GM19099 (cell line): ENCODE data around the gene ACTR8.

Experiments
- POLR2A ChIP-seq: IDR thresholded peaks from 3 replicates; pipeline ENCODE4 v1.6.1; 2011; ENCODE audit warnings: low read depth; ENCODE audit not compliant: insufficient read length; ENCODE audit errors: extremely low read depth

The ACTR8 gene

DNA sequence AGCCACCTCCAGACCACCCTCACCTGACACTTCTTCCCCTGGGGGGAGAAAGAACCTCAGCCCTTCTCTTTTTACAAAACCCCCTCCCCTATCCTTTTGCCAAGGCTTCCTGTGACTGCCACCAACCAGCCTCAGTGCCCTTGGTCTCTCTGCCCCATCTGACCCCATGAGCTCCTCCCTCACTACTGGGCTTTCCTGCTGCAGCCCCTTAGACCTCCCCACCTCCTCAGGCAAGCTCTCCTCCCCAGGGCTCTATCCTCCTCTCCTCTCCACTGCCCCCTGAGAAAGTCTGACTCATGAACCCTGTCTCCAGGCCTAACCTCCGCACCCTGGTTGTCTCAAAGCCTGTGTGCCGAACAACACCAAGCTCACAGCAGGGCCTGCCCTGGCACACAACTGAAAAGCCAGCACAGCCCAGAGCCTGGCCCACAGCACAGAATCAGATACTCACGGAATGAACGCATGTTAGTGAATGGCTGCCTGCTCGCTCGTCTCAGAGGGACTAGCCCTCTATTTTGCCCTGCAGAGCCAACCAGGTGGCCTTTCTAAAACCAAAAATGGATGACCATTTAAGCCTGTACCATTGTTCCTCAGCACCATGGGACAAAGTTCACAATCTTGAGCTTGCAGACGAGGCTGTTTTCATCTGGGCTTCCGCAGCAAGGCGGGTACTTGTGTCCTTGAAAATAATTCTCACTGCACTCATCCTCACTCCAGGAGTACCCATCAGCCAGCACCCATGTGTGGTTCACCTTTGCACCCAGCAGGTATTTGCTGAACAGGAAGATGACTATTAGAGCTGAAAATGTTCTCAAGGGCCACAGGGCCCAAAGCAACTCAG, 37.5 kb downstream of the ACTR8 start:
- TF ChIP-seq POLR2A: peak; percentile 13

DNA sequence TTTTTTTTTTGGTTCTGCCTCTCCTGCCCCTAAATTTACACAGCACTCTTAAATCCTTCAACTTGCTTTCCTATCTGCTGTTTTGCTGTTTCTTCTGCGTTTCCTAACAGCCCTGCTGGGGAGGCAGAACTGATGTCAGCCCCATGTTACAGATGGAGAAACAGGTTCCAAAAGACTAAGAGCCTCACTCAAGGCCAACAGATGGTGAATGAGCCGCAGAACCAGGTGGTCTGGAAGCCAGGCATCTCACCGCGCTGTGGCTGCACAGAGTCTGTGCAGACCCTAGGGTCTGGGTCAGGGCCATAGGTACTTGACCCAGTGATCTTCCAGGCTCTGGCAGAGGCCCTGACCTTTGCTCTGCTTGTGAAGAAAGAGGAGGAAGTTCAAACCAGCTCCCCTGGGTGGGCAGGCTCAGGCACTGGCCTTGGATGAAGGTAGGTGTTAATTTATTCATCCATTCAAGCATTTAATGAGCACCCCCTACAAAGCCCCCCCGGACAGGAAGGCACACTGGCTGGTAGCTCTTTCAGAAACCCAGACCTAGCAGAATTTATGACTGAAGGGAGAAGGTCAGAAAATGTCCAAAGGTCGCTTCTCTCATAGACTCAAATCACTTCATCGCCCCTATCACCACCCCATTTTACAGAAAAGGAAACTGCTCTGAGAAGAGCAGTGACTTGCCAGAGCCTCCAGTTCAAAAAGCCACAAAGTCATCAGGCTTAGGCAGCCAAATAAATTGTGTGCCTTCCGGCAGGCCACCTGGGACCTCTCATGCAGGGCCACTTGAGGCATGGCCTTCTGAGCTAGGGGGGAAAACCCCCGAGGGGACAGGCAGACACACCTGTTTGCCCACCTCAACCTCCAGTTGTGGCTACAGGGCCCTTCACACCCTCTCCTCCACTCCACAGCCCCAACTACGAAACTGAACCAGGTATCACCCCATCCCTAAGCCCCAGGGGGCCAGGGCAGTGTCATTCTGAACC, 38.5 kb downstream of the ACTR8 start:
- peak; percentile 19 for TF ChIP-seq POLR2A

DNA sequence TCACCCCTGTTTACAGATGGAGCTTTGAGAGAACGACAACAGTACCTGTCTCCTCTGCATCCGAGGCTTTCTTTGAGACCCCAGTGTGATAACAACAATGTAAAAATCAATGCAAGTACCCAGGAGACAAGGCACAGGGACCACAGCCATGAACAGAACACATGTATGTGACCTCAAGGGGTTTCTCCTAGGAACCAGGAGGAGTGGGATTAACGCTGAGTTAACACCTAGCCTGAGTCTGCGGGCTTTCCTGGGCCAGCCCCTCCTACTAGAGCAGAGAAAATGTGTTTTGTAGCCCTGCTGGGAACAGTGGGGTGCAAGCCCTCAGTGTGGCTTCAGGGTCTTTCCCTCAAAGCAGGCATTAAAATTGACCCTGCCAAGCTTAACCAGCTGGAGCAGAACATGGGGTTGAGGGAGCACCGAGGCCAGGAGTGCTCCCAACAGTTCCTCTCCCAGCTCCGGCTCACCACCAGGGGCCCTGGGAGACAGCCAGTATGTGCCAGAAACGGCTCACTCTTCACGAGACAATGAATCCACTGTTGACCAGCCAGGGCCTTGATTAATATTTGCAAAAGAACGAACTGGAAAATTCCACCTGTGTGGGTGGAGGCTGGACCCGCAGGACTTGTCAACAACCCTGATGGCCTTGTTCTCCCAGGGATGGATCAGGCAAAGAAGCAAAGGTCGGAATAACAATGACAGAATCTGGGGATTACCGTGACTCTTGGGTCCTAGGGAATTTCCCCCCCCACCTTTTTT, 39.3 kb downstream of the ACTR8 start:
- TF ChIP-seq POLR2A: no peak

DNA sequence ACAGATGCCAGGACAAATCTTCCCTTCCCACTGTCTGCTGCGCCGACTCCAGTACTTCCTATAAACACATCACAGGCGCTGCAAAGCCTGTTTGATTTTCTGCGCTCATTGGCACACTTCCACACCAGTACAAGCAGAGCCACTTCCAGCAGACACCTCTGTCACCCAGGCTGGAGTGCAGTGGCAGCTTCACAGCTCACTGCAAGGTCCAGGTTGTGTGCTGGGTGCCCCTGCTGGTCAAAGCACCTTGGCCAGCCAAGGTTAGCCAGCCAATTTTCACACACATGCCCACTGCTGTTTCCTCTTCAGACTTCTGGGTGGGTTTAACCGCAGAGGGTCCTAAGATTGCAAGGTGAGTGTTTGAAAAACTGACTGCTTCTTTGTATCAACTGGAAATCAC, 40.7 kb downstream of the ACTR8 start:
- TF ChIP-seq POLR2A: no peak

DNA sequence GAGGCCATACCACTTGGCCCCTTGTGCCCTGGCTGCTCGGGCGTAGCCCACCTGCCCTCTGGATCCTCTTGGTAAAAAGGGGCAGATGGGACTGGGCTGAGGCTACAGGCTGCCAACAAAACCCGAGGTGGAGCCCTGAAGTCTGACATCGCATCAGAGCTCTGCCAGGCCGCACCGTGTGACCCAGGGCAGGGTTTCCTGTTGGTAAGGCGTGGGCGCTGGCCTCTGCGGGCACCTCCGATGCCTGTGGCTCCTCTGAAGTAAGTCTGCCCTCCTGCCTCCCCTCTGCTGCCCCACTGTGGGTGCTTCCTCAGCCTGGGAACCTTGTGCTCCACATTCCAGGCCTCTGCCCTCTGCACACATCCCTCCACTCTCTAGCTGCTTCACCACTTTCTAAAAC, 44.6 kb downstream of the ACTR8 start:
- no peak for TF ChIP-seq POLR2A

DNA sequence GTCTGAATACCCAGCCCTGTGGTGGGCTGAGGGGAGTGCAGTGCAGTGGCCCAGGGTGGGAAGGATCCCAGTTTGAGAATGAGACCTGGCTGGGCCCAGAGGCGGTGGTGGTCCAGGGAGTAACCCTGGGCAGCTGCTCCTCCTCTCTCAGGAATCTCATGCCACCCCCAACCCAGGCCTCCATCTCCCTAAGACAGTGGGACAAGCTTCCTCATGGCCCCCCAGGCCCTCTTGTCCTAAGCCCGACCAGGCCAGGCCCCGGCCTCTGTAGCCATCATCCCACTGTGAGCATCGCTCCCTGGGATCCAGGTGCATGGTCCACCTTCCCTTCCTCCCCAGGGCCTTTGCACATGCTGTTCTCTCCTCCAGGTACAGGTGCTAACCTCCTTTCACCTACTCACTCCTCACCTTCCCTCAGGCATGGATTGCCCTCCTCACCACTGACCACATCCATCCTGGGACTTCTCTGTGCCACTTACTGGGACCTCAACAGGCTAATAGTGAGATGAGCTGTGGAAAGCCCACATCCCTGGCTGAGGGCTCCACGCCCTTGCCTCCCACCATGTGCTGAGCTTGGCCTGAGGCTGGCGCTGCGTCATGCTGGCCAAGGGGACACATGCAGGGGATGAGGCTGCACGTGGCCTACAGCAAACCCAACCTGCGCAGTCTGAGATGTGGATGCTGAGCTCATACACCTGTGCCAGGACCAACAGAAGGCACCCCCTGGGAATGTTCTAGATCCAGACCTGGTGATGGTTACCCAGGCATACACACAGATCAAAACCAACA, 45.7 kb downstream of the ACTR8 start:
- no peak for TF ChIP-seq POLR2A

DNA sequence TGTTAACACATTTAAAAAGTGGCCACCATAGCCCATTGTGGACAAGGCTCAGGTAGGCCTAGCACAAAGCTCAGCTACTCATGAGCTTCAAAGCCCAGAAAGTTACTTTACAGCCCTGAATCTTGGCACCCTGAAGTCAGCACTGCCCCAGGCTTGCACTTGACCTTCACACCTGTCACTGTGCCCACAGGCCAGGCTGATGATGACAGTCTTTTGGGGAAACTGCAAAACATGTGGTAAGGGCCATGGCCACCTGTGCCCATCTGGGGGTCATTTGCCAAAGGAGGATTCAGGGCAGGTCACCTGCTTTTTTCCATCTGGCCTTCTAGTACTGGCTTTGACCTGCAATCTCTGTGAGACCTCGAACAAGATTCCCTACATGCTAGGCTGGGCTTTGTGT, 46.7 kb downstream of the ACTR8 start:
- TF ChIP-seq POLR2A: no peak

DNA sequence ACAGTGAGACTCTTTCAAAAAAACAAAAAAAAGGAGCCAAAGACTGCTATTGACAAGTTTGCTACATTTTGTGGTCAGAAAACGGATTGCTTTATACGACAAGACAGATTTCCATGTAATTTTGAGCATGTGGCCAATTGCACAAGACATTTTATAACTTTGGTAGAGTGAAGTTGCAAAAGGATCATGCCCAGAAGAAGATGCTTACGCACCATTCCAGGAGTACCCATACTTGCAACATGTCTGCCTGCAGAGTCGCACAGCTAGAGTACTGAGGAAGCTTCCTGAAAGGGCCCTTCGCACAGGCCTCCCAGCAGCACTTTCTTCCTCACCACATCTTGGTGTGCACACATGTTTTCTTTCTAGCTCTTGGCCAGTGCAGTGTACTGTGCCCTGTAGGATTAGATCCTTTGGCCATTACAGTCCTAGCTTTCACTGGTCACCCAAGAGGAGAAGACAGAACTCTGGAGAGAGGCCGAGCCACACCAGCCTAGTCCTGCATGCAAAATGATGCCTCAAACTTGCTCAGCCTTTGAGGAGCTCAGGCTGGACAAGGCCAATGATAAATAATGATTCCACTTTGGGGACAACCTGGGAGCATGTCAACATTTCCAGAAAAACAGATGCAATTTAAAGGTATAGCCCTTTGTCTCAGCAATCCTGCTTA, 47.4 kb downstream of the ACTR8 start:
- TF ChIP-seq POLR2A: no peak

DNA sequence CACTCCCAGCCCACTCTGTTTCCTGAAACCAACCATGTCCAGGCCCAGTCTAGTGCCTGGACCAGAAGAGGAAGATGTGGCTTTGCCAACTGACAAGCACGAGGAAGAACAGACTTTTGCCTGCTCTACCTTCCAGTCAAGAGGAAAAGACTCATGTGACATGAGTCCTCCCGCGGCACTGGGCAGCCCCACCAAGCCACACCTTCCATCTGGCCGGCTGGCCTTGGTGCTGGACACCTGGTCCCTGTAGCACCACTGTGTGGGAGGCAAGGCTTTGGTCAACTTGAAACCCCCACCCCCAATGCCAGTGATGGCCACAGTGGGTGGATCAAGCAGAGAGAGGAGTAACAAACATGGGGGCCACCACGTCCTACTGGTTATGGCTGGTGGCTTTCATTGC, 48.3 kb downstream of the ACTR8 start:
- no peak for TF ChIP-seq POLR2A

DNA sequence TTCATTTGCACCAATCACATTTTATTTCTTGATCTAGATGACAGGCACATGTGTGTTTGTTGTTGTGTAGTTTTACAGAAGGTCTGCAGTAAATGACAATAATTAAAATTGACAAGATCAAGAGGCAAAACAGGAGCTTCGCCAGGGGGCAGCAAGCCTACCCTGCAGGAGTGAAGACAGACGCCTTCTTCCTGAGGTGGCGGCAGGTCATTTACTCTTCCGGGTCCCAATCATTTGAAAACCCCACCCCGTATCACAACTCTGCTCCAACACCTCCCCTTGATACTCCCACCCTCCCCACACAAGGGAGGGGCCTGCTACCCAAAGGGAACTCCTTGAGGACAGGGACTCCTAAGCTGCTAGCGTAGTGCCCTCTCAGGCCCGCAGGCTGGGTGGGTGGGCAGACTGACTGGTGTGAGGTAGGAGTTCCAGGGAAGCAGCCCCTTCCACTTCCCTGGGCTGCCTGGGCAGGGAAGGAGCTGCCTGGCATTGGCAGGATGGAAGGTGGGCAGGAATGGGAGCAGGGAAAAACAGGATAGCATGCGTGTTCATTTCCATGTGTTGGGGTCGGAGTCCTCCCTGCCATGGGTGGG, 48.8 kb downstream of the ACTR8 start:
- no peak for TF ChIP-seq POLR2A

DNA sequence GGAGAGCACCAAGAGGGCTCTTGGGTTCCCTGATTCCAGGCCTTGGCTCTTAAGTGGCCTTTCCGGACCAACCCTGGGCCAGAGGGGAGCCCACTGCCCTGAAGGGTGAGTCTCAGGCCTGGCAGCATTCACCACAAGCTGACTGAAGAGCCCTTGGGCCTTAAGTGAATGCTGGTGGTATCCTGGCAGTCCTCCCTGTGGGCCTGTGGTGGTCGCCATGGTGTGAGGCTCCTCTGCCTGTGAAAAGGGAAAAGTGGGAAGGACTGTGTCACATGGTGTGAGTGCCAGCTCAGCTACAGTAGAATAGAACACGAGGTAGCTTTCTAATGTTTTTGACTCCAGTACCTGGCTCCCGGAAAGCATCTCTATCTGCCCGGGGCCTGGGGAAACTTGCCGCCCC, 51.0 kb downstream of the ACTR8 start:
- no peak for TF ChIP-seq POLR2A

DNA sequence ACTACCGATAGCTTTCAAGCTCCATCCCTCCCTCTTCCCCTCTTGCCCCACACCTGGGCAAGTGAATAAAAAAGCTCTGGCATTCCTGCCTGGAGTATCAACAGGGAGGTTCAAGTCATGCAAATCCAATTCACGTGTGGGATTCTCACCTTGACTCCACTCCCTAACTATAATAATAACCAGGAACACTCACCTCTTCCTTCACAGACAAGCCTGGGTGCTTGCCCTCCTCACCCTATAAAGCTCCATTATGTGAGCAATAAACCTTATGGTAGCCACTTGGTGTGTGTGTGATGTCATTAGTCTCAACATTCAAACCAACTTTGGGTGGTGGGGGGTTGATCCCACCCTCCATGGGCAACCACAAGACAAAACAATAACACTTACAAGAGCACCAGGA, 52.3 kb downstream of the ACTR8 start:
- no peak for TF ChIP-seq POLR2A

DNA sequence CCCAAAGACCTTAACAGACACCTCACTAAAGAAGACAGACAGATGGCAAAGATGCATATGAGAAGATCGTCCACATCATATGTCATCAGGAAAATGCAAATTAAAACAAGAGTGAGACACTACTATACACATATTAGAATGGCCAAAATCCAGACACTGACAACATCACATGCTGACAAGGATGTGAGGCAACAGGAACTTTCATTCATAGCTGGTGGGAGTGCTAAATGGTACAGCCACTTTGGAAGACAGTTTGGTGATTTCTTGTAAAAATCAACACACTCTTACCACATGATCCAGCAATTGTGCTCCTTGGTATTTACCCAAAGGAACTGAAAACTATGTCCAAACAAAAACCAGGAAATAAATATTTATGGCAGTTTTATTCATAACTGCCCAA, 53.4 kb downstream of the ACTR8 start:
- no peak for TF ChIP-seq POLR2A
